ENCODE data around the gene NT5M.

Gene NT5M

GRCh38 chr17:17289086-17289485, 14.1 kb upstream of the NT5M start:
- H3K27ac ChIP-seq (ENCODE audit: low read depth, low read length) = no peak overlapping the region
- no peak overlapping the region for H3K9ac ChIP-seq (ENCODE audit: low read length)
- no peaks in the 10 kb centered on the region for H3K79me2 ChIP-seq (ENCODE audit: insufficient read depth, low read length)
- no peaks in the 10 kb centered on the region for H3K9me3 ChIP-seq (ENCODE audit: insufficient read depth, low read length)
- TF ChIP-seq, protein P1, sequence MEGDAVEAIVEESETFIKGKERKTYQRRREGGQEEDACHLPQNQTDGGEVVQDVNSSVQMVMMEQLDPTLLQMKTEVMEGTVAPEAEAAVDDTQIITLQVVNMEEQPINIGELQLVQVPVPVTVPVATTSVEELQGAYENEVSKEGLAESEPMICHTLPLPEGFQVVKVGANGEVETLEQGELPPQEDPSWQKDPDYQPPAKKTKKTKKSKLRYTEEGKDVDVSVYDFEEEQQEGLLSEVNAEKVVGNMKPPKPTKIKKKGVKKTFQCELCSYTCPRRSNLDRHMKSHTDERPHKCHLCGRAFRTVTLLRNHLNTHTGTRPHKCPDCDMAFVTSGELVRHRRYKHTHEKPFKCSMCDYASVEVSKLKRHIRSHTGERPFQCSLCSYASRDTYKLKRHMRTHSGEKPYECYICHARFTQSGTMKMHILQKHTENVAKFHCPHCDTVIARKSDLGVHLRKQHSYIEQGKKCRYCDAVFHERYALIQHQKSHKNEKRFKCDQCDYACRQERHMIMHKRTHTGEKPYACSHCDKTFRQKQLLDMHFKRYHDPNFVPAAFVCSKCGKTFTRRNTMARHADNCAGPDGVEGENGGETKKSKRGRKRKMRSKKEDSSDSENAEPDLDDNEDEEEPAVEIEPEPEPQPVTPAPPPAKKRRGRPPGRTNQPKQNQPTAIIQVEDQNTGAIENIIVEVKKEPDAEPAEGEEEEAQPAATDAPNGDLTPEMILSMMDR (IDR thresholded peaks at IDR 0.05; ENCODE audit: insufficient read depth, low read length, poor library complexity, severe bottlenecking) = no peak
- no peak for TF ChIP-seq EZH2phosphoT487 (conservative IDR thresholded peaks at IDR 0.05; ENCODE audit: low read length)
- H3K27me3 ChIP-seq (ENCODE audit: low read length) = no peaks in the 10 kb centered on the region
- no peaks in the 10 kb centered on the region for H3K9me2 ChIP-seq (replicated peaks; ENCODE audit: insufficient read depth, low read length)
- H3F3A ChIP-seq (ENCODE audit: insufficient read depth) = no peaks in the 10 kb centered on the region
- H2AFZ ChIP-seq (ENCODE audit: low read depth, low read length, severe bottlenecking) = no peak overlapping the region
- no peak overlapping the region for H3K4me2 ChIP-seq (ENCODE audit: low read depth, low read length, poor library complexity, severe bottlenecking)
- no peak overlapping the region for H3K4me3 ChIP-seq (ENCODE audit: insufficient read depth, low read length, poor library complexity, severe bottlenecking)
- no peaks in the 10 kb centered on the region for H3K36me3 ChIP-seq (ENCODE audit: low read length)
- H4K20me1 ChIP-seq (ENCODE audit: low read depth, low read length) = no peaks in the 10 kb centered on the region

GRCh38 chr17:17289701-17290100, 13.5 kb upstream of the NT5M start:
- no peak overlapping the region for H3K9ac ChIP-seq (ENCODE audit: low read length)
- no peaks in the 10 kb centered on the region for H3F3A ChIP-seq (ENCODE audit: insufficient read depth)
- no peaks in the 10 kb centered on the region for H4K20me1 ChIP-seq (ENCODE audit: low read depth, low read length)
- TF ChIP-seq, protein P1 (IDR thresholded peaks at IDR 0.05; ENCODE audit: insufficient read depth, low read length, poor library complexity, severe bottlenecking) = no peak
- no peak for TF ChIP-seq EZH2phosphoT487 (conservative IDR thresholded peaks at IDR 0.05; ENCODE audit: low read length)
- no peaks in the 10 kb centered on the region for H3K36me3 ChIP-seq (ENCODE audit: low read length)
- H3K4me2 ChIP-seq (ENCODE audit: low read depth, low read length, poor library complexity, severe bottlenecking) = no peak overlapping the region
- H3K27ac ChIP-seq (ENCODE audit: low read depth, low read length) = no peak overlapping the region
- no peaks in the 10 kb centered on the region for H3K9me2 ChIP-seq (replicated peaks; ENCODE audit: insufficient read depth, low read length)
- no peaks in the 10 kb centered on the region for H3K79me2 ChIP-seq (ENCODE audit: insufficient read depth, low read length)
- H2AFZ ChIP-seq (ENCODE audit: low read depth, low read length, severe bottlenecking) = no peak overlapping the region
- H3K27me3 ChIP-seq (ENCODE audit: low read length) = no peaks in the 10 kb centered on the region
- H3K4me3 ChIP-seq (ENCODE audit: insufficient read depth, low read length, poor library complexity, severe bottlenecking) = no peak overlapping the region
- H3K9me3 ChIP-seq (ENCODE audit: insufficient read depth, low read length) = no peaks in the 10 kb centered on the region

- TF ChIP-seq, protein P1 (IDR thresholded peaks at IDR 0.05; ENCODE audit: insufficient read depth, low read length, poor library complexity, severe bottlenecking) = no peak
- TF ChIP-seq EZH2phosphoT487 (conservative IDR thresholded peaks at IDR 0.05; ENCODE audit: low read length) = no peak
- Histone ChIP-seq H3K27ac (ENCODE audit: low read depth, low read length) (no peak overlapping the region), H3K27me3 (ENCODE audit: low read length) (no peaks in the 10 kb centered on the region), H3K79me2 (ENCODE audit: insufficient read depth, low read length) (no peaks in the 10 kb centered on the region), H3K4me2 (ENCODE audit: low read depth, low read length, poor library complexity, severe bottlenecking) (no peak overlapping the region), H3K9me2 (replicated peaks; ENCODE audit: insufficient read depth, low read length) (no peaks in the 10 kb centered on the region), H3K4me3 (ENCODE audit: insufficient read depth, low read length, poor library complexity, severe bottlenecking) (no peak overlapping the region), H3K36me3 (ENCODE audit: low read length) (no peaks in the 10 kb centered on the region), H3F3A (ENCODE audit: insufficient read depth) (no peaks in the 10 kb centered on the region), H4K20me1 (ENCODE audit: low read depth, low read length) (no peaks in the 10 kb centered on the region), H3K9ac (ENCODE audit: low read length) (no peak overlapping the region), H2AFZ (ENCODE audit: low read depth, low read length, severe bottlenecking) (no peak overlapping the region), H3K9me3 (ENCODE audit: insufficient read depth, low read length) (no peaks in the 10 kb centered on the region)
Measured at GRCh38 chr17:17295141-17295540, 8.0 kb upstream of the NT5M start.
